Activated CD8-positive, alpha-beta memory T cell treated with anti-CD3 and anti-CD28 coated beads, Interleukin-2, amount 50 U/mL, for 1 hour (primary cell): Measurements from ENCODE around the gene POGK.
"Not testable (repeated sequence)": the region's sequence is repeated elsewhere in the genome, so short reads cannot be mapped to it uniquely, and the experiment has no call there.

Source experiments
- DNase-seq: peaks from one replicate; pipeline ENCODE4 v3.0.0-alpha.2; 2020; ENCODE audit errors: extremely low read depth

The POGK gene, protein sequence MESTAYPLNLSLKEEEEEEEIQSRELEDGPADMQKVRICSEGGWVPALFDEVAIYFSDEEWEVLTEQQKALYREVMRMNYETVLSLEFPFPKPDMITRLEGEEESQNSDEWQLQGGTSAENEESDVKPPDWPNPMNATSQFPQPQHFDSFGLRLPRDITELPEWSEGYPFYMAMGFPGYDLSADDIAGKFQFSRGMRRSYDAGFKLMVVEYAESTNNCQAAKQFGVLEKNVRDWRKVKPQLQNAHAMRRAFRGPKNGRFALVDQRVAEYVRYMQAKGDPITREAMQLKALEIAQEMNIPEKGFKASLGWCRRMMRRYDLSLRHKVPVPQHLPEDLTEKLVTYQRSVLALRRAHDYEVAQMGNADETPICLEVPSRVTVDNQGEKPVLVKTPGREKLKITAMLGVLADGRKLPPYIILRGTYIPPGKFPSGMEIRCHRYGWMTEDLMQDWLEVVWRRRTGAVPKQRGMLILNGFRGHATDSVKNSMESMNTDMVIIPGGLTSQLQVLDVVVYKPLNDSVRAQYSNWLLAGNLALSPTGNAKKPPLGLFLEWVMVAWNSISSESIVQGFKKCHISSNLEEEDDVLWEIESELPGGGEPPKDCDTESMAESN

DNA sequence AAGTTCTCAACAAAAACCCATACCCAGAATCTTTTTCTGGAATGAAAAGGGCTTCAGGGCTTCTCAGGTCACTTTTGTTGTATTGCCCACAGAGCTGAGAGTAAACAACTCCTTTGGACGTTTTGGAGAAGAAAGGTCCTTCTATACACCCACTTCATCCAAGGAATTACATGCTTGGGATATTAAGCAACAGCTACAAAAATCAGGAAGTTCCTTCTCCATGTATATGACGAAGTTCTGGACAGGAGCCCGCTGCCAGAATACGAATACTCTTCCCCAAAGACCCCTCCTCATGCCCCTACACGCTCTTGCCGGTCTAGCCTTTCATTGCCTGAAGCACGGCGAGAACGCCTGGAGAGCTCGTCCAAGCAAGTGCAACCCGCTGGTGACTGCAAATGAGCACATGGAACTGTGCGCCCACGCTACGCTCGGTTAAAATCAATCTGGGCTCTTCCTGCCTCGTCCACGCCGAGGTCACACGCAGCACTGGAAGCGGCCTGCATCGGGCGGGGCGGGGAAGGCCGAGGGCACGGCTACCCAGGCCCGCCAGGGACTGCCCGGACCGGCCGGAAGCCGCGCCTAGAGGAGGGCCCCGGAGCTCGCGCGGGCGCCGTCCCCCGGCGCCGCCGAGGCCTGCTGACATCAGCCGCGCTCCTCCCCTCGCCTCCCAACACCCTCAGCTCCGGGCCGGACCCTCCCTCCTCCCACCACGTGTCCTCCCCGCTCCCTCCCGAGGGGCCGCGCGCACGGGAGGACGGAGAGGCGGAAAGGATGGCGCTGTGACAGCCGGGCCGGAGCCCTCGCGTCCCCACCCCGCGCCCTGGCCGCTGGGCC, at the start of gene POGK:
TSS of gene POGK (plus strand) at position 710 of the 834 bp plus-strand sequence. CDS start 1,482 bp downstream, outside the sequence.
- DNase-seq = peak; percentile 47

DNA sequence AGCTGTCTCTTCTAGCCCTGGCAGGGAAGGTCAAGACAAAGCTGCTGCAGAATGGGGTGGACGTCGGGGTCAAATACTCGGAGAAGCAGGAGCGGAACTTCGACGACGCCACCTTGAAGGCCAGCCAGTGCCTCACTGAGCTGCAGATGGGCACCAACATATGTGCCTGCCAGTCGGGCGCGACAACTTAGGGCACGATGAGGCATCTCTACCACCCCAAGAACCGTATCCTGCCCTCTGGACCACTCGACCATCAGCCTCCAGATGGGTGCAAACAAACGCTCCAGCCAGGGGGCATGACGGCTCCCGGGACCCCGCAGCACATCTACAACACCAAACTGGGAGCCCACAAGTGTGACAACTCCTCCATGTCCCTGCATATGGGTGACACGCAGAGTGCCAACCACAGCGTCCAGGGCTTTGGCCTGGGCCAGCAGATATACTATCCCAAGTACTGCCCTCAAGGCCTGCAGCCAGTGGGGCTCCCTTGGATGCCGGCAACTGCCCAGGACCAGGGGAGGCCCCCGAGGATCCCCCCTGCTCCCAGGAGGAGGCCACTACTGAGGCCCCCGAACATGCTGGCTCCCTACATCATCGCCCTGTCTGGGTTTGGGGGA, 42.5 kb upstream of the POGK start:
- no peak for DNase-seq

DNA sequence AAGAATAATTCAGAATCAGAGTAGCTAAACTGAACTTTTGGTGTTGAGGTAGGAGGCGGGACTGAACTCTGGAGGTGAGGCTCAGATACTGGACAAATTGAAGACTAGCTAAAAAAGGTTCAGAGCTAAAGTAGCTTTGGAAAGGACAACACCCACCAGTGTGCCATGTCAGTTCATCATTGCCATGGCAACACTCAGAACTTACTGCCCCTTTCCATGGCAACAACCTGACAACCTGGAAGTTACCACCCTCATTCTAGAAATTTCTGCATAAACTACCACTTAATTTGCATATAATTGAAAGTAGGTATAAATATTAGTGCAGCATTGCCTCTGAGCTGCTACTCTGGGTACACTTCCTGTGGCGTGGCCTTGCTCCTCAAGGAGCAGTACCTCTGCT, 30.3 kb upstream of the POGK start:
- DNase-seq = no peak

DNA sequence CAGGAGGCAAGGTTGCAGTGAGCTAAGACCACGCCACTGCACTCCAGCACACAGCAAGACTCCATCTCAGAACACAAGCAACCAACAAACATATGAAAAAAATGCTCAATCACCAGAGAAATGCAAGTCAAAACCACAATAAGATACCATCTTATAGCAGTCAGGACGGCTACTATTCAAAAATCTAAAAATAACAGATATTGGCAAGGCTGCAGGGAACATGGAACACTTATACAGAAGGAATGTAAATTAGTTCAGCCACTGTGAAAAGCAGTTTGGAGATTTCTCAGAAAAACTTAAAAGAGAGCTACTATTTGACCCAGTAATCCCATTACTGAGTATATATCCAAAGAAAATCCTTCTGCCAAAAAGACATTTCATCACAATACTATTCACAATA, 27.6 kb upstream of the POGK start:
- DNase-seq = no peak

DNA sequence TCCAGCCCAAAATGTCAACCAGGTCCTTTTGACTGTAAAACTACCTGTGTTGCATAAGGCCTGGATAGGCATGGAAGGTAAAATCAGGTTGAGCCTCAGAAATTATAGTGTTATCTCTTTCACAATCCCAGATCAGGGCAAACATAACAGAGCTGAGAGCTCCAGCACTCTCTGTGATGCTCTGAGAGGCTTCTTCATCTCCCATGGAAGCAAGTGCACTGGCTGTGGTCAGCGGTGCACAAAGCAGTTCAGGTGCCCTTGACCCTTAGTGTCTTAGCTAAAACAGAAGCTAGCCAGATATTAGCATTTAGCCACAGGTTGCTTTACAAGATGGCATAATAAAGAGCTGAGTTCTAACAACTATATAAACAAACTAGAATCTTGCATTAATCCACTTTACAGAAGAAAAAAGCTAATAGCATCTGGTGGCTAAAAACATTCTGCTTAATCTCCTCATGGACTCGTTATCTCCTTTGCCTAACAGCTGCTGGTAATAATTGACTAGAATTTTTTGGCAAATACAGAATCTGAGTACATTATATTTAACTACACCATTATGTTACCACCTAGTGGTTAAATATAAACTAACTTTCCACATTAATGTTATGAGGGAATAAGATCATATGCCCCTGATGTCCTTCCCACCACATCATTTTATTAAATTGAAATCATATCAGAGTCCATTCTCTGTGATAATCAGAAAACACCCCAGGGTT, 25.6 kb upstream of the POGK start:
- no peak for DNase-seq

DNA sequence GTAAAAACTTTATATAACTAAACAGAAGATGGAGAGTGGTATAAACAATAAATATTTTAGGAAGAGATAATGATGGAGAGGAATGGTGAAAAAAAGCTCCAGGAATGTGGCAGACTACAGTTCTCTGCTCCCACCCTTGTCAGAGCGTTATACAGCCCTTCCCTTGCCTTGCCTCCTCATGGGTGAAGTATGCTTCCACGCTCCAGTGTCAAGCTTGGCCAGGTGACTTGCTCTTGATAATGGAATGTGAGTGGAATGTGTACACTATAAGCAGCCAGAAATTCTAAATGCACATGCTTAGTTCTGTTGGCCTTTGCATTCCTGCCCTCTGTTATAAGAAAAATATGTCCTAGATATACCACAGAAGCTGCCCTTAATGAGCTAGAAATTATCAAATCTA, 24.7 kb upstream of the POGK start:
- DNase-seq = no peak

DNA sequence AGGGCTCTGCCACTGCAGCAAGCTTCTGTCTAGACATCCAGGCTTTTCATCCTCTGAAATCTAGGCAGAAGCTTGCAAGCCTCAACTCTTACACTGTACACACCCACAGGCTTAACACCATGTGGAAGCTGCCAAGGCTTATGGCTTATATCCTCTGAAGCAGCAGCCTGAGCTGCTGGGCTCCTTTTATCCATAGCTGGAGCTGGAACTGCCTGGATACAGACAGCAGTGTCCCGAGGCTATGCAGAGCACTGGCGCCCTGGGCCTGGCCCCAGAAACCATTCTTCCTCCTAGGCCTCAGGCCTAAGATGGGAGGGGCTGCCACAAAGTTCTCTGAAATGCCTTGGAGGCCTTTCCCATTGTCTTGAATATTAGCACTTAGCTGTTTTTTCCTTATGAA, 19.3 kb upstream of the POGK start:
- no peak for DNase-seq

DNA sequence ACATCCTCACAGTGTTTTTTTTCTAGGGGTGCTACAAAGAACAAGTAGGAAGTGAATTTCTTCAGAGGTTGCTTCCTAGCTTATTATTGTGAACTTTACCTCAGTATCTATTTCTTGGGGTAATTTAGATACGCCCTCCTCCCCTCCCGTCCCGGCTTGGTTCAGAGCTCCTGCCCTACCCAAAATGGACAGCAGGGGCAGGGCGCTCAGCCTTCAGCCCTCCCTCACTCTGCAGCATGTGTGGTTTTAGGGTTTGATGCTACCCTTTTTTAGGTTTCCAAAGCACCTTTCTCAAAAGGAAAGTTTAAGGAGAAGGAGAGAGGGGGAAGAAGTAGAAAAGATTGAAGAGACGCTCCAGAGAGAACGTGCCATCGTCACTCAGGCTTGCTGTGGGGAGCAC, 16.9 kb upstream of the POGK start:
- DNase-seq = no peak

DNA sequence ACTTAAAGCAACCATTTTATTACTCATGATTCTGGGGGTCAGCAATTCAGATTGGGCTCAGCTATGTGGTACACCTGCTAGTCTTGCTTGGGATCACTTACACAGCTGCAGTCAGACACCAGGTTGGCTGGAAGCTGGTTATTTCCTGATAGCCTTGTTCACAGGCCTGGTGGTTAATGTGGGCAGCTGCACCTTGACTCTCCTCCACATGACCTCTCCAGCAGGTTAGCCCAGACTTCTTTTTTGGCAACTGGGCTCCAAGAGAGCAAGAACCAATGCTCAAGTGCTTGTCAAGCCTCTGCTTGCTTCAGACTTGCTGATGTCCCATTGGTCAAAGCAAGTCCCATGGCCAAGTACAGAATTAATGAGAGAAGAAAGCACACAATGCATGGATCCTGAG, 11.8 kb upstream of the POGK start:
- no peak for DNase-seq

DNA sequence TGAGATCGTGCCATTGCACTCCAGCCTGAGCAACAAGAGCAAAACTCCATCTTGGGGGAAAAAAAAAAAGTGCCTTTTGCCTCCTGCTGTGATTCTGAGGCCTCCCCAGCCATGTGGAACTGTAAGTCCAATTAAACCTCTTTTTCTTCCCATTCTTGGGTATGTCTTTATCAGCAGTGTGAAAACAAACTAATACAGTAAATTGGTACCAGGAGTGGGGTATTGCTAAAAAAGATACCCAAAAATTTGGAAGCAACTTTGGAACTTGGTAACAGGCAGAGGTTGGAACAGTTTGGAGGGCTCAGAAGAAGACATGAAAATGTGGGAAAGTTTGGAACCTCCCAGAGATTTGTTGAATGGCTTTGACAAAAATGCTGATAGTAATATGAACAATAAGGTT, 9.5 kb upstream of the POGK start:
- DNase-seq = not testable (repeated sequence)

DNA sequence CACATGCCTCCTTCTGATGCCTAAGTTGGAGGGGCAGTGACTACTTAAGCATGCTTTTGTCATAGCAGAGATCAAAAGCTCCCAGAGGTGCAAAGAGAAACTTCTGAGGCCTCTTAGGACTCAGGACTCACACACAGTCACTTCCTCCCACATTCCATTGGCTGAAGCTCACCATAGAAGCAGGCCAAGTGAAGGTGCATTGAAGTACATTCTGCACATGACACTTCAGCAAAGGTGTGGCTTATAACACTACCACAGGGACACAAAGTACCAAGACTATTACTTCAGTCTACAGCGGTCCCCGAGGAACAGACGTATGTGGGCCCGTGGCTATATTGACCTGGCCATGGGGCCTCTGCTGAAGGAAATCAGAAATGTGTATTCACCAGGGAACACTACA, 2.5 kb upstream of the POGK start:
- no peak for DNase-seq

DNA sequence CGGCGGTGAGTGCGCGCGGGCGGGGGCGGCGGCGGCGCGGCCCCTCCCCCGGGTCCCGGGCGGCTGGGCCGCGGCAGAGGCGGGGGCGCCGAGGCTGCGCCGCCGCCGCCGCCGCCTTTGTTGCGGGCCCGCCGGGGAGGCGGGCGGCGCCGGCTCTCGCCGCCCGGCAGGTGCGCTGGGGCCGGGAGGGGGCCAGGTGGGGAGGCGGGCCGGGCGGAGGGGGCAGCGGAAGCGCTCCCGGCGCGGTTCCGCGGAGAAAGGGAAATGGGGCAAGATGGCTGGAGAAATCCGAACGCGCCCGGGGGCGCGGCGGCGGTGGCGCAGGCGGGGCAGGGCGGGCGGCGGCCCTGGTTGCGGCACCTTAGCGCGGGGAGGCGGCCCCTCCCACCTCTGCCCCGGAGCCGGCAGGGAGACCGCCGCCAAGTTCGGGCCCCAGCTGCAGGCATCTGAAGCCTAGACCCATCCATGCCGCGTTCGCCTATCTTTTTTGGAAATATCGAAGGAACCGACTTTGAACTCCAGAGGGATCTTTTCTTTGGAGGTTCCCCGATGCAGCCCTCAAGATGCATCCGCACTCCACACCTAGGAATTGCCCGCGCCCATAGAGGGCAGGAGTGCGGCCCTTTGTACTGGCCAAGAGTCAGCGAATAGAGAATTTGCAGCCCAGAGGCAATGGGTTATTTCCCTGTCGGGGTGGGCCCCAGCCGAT, 479 bp downstream of the POGK start:
- no peak for DNase-seq

DNA sequence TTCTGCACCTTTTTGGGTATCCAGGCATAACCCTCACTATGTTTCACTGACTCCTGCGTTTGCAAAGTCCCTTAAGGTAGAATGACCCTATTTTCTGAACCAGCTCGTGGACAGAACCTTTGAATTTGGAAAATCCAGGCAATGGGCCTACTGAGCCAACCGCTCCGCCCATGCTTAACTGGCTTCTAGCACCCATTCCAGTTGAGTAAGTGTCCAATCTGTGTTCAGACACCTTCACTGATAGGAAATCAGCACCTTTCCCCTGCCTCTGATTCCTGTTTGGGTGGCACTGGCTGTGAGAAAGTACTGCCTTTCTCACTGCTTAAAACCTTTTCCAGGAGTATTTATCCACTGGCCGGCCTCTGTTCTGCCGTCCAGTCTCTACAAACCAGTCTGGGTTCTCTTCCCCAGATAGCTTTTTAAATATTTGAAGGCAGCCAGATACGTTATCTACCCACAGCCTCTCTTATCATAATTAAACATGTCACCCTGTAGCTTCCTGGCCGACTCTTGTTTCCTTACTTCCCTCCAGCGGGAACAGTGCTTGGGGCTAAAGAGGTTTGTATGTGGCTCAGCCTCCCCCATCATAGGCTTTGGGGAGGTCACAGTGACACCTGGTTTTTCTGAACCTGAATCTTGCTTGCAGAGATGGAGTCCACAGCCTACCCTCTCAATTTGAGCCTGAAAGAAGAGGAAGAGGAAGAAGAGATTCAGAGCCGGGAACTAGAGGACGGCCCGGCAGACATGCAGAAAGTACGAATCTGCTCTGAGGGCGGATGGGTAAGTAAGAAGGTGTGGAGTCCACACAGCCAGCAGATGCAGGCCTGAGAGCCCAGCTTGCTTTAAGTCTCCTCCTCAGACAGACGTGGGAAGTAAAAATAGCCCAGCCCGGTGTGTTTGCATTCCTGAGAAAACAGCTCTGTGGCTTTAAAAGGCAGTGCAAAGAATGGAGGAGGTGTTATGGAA, 1.3 kb downstream of the POGK start:
- no peak for DNase-seq

DNA sequence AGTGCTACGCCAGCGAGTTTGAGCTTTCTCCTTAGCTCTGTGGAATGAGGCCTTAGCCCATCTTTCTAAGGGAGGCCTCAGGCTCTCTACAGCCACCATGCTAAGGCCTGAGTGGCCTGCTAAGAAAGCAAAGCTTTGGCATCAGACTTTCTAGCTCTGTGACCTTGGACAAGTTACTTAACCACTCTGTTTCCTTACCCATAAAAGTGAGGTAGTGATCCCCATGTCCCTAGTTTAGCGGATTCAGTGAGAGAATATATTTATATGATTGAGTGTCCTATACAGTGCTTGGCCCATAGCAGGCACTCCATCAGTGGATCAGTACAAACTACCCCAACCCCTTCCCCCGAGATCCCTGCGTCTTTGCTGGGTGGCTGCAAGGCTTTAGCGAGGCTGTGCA, 4.0 kb downstream of the POGK start:
- no peak for DNase-seq

DNA sequence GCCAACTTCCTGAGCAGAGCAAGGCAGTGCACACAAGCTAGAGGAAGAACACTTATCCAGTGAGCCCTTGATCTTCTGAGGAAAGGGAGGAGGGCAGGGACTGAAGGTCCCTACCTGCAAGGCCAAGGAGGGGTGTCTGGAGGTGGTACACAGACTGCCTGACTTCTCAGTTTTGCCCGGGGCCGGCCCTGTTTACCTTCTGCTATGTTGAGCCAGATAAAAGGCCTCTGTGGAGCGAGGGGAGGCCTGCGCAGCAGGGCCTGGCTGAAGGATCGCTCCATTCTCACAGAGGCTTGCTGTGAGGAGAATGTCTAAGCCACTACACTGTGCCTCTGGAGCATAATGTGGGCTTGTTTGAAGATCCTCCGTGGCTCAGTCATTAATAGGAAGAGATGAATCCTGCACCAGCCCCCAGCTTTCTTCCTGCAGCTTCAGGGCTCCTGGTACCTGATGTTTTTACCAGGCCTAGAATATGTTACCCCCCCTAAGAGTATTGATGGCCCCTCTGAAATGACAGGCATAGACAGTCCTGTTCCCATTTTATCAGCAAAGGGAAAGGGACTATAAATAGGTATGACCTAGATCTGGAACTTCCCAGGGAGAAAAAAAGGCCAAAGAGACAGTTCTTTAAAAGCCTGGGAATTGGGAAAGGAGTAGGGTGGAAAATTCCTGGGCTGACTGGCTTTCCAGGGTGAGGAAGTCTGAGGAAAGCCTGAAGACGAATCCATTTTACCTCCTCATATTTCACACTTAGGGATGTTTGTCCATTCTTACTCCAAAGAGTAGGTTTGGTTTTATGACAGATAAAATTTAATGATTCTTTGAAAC, 4.7 kb downstream of the POGK start:
- no peak for DNase-seq

DNA sequence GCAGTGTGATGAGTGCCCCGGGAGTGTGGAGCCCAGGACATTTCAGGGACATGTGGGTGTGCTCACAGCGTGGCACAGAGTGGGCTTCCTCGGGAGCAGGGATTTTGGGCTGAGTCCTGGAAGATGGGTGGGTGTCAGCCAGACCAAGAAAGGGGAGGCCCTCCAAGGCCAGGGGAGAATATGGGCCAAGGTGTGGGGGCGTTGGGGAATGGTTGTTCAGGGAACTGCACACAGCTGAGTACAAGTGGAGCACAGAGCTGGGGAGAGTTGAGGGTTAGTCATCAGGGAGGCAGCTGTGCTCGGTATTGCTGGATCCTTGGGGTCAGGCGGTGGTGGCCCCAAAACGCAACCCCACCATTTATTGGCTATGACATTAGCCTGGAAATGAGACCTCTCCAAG, 5.5 kb downstream of the POGK start:
- DNase-seq = no peak

DNA sequence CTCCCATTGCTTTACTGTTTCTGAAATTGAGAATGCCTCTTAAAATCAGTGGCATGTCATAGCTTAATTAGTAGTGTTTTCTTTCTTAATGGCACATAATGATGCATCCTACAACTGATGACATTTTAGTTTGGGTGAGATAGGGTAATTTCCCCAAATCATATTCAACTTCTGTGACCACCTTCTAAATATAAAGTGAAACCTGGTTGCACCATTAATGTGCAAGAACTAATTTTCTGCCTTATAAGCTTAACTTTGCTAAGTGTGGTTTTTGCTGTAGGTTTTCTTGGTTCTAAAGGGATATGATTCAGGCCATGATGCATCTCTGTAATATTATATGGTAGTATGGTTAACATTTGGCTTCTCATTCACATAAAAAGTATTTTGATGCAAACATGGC, 8.9 kb downstream of the POGK start:
- no peak for DNase-seq

DNA sequence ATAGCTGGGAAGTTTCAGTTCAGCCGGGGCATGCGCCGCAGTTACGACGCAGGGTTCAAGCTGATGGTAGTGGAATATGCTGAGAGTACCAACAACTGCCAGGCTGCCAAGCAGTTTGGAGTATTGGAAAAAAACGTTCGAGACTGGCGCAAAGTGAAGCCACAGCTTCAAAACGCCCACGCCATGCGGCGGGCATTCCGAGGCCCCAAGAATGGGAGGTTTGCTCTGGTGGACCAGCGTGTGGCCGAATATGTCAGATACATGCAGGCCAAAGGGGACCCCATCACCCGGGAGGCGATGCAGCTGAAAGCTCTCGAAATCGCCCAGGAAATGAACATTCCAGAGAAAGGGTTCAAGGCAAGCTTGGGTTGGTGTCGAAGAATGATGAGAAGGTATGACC, 9.9 kb downstream of the POGK start:
- DNase-seq = no peak

DNA sequence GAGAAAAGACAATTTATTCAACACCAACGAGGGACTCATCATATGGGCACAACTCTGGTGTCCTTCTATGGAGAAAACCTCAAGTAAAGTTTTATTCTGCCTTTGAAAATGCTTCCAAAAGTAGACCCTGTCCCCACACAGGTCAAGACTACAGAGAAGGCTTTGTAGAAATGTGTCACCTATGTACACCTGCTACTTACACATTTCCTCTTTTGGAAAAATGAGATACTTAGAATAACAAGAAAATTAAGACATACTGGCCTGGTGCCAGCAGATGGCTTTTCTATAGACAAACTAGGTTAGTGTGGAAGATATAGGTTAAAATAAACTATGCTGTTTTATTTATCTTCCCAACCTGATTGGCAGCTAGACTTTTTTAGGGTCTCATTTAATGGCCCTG, 13.6 kb downstream of the POGK start:
- DNase-seq = no peak
